GM18526 (cell line): ENCODE data around the gene ARHGAP10.

ENCODE experiments used
- POLR2A ChIP-seq: IDR thresholded peaks from 3 replicates; pipeline ENCODE4 v1.6.1; 2011; ENCODE audit not compliant: insufficient read length; ENCODE audit errors: extremely low read depth

Gene ARHGAP10

DNA sequence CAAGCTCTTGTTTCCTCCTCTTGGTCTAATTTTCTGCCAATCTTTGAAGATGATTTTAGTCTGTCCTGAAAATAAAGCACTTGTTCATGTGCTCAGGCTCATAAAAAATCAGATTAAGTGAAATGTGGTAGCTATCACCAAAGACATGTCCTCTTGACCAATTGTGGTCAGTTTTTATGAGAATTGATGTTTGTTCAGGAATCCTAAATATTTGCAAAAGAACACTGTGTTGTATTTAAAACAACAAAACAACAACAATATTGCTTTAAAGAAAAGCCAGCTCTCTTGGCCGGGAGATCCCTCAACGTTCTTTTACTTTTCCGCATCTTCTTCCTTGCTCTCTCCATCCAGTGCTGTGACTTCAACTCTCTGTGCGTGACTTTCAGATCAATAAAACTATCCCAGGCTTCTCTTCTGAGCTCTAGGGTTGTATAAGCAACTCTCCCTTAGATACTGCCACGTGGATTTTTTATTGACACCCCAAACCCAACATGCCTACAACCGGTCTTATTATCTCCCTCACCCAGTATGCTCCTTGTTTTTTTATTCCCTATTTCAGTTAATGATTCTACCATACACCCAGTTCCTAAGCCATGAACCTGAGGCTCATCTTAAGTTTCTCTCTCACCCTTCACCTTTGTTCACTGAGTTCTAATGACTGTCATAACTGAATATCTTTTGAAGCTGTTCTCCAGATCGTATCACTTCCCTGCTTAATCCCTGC, 309.9 kb downstream of the ARHGAP10 start:
- no peak for TF ChIP-seq POLR2A

DNA sequence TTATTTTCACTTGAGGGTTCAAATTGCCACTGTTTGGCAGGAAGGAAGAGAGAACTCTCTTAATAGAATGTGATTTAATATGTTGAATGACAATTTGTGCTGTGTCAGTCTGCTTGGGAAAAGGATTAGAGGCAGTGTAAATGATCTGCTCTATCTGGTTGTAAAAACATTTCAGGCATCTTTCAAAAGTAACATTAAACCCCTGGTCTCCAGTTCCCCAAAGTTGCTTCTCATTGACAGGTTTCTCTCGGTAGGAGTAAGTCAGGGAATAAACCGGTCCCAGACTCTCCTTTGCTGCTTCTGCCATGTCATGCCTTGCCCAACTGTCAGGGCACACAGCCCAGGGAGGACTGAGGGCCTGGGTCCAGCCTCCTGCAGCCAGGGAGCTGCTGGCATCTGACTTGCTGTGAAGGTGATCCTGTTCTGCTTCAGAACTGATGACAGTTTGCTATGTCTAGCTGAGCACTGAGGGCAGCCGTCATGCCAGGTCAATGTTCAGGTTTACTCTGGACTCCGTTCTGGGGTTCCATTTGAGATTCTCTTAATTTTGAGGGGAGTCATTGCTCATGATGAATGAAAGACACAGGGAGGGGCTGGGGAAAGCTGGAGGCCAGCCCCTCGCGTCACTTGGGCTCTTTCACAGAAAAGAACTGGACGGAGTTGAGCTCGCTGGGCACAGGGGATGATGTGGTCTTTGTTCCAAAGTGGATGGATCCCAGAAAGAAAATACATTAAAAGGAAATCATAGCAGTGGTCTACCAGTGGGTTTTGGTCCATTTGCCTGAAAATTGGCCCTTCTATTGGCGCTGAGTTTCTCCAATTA, 312.4 kb downstream of the ARHGAP10 start:
- TF ChIP-seq POLR2A = no peak

DNA sequence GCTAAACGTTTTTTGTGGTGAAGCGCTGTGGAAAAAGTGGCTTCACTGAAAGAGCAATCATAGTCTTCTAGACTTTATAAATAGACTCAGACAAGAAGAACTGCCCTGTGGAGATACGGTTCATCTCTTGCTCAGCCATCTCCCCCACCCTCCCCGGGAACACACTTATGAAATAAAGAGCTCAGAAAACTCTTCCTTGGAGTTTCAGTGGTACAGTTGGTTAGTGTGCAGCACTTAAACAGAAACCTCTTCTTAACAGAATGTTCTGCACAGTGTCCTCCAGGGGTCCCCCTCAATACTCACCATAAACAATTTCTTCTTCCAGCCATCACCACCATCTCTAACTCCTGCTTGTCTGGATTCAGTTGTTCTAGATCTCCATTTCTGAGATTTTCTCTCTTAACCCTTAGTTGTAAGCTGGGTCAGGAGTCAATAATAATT, 313.0 kb downstream of the ARHGAP10 start:
- TF ChIP-seq POLR2A = no peak

DNA sequence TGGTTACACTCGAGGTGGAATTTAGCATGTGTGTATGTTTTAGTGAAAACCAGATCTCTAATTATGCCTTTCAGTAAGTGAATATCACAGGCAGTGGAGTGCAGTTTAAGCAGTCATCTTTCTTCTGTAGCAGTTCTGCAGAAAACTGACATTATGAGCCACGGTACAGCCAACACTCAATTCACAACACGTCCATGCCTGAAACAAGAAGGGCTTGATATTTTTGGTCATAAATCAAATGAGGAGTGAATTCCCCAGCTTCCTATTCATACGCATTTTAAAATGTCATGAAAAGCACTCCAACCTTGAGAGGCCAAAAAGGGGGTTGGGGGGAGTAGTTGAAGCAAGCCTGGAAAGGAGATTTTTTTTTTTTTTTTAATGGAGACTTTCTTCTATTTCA, 316.7 kb downstream of the ARHGAP10 start:
- no peak for TF ChIP-seq POLR2A

DNA sequence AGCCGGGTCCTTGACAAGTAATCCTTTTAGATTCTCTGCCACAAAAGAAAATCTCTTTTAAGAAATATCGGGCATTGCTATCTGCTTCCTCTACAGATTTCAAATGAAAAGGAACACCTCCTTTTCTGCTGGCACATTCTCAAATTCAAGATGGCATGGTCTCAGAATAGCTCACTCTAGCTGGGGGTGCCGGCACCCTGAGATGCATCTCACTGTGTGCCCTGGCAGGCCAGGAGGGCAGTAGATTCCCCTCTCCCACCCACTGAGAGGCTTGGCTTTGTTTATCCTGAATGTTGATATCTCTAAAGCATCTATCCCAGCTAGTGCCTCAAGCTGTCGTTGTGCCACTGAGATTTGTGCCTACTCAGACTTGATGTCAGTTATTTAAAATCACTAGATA, 319.5 kb downstream of the ARHGAP10 start:
- no peak for TF ChIP-seq POLR2A

DNA sequence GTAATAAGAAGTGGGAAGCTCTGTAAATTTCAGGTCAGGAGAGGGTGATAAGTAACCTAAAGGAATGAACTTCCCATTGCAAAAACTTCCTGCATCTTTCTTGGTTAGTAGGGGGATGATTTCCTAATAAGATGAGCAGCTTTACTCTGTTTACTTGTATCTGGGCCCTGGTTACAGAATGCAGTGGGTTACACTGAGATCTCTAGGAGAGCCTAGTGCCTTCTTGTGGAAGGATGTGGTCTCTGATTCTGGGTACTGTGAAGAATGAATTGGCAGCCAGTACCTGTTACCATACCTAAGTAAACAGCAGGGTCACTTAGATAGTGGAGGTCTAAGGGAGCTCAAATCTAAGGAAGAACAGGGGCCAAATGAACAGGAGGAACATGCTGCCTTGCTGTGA, 320.6 kb downstream of the ARHGAP10 start:
- no peak for TF ChIP-seq POLR2A

DNA sequence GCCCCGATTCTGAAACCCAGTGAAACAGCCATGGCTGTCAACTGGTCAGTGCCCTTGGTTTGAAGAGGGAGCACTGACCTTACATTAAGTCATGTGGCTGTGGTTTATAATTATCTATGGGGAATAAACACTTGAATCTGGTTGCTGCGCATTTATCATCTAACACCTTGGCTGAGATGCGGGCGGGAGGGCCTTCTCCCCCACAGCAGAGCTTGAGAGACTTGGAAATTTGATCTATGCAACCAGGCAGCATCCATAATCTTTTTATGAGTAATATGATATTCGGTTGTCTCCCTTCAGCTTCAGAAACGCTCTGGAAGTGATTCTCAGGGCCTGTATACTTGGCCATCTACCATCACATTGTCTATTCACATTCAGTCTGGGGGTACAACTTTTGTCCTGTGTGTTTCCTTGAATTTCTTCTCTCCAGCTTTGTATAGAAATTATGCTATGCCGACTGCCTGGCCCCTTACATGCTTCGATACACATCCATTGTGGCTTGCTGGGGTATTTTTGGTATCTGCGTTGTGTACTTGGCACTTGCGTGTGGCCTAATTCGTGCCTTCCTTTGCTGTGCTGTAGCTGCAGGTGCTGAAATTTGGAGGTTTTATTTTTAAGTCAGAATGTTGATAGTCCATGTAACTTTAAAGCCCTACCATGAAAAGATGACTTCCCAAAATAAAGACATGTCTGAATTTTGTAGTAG, 321.6 kb downstream of the ARHGAP10 start:
- no peak for TF ChIP-seq POLR2A

DNA sequence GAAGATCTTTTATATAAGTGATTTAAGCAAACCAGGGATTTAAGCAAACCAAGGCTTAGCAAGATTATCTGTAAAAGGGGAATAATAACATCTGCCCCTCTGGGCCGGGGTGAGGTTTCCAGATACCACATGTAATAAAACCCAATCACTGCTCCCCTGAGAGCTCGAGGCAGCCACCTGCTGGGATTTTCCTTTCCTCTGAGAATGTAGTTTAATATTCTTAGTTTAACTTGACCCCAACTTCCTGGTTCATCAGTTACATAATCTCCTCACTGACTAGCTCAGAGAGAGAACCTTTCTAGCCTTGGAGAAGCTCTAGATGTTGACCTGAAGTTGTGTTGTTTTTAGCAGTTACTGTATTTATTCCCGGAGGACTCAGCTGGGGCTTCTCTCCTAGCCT, 322.4 kb downstream of the ARHGAP10 start:
- TF ChIP-seq POLR2A = no peak

DNA sequence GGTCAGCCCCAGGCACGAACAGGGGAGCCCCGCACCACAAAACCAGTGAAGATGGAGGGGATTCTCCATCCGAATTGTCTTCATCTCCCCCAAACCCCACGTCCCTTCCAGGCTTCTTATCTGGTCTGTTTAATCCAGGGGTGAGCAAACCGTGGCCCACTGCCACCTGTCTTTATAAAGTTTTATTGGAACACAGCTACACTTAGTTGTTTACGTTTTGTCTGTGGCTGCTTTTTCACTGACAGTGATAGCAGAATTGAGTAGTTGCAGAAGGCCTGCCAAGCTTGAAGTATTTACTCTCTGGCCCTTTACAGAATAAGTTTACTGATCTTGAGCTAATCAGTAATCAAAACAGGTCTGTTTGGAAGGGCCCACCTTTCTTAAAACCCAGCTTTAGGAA, 324.0 kb downstream of the ARHGAP10 start:
- no peak for TF ChIP-seq POLR2A

DNA sequence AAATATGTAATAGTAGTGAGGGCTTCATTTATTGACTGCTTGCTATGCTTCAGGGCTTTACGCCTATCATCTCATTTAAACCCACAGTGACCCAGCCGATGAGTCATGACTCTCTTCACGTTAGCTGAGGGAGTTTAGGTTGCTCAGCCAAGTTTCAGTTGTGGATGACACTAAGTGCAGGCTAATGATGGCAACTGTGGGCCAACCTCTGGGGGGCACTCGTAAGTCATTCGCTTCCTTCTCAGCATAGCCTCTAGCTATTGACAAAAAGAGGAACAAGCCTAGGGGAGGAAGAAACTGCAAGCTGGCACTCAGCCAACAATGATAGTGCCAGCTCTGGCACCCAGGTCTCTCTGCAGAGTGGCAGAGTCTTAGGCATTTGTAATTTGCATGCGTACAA, 325.0 kb downstream of the ARHGAP10 start:
- TF ChIP-seq POLR2A = no peak

DNA sequence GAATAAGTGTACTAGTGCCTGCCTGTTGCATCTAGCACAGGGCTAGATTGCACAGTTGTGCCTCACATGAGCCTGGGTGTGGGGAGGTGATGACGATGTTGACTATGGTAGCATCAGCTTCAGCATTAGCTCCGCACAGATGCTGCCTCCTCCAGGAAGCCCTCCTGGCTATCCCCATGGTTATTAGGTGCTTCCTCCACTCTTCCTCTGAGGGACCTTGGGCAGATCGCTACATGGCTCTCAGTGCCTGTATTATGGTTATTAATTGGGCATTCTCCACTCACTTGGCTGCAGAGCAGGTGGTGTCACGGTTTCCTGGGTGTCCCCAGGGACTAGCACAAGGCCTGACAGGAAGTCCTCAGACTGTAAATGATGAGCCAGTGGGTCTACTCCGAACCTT, 325.6 kb downstream of the ARHGAP10 start:
- TF ChIP-seq POLR2A = no peak

DNA sequence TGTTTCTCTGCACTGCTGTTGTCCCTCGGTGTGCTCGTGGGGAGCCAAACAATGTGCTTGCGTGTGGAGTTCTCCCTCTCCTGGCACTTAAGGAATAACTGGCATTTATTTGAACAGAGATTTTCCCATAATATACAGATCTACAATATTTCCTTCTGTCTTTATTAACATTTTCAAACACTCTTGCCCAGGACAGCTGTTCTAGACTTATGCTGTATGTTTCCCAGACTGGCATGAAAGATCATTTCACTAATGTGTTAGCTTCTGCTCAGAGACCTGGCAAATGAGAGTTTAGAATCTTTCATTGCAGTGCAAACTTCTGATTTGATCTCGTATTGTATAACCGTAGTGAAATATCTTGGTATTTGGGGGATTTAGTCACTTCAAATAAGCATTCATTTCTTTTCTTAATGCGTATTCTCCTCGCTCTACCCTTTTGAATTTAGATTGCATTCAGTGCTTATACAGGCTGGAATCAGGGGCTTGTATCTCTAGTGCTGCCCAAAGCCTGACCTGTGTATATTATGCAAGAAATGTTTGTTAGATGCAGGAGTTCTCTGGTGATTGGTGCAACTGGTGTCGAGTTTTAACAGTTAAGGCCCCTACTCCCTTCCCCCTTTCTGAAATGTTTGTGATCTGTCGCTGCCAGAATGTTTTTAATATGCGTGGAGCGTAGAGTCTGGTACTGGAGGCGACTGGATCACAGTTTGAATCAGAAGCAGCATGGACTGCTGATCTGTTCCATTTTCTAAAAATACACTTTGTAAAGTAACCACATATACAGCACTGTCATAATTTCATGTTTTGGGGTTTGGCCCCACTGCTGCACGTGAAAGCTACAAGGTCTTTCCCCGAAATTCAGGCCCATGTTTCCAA, 326.3 kb downstream of the ARHGAP10 start:
- no peak for TF ChIP-seq POLR2A

DNA sequence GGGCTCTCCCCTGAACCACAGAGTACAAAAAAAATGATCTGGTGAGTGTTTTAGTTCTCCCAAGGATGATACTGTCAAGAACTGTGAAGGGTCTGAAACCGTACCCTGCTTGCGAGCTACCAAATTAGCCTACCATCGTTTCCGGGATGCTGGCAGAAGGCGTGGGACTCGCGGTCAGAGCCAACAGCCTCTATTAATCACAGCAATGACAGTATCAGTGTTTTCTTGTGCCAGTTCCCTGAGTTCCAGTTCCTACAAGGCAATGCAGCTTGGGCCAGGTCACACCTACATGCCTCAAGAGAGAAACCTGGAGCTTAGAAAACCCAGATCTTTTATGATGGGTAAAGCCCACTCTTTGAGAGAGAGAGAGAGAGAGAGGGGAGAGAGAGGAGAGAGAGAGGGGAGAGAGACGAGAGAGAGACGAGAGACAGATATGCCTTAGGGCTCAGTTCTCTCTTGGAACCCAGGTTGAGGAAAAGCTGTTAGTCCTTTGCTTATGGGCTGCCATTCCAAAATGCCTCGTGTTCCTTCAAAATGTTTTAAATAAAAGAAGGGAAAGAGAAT, 327.8 kb downstream of the ARHGAP10 start:
- no peak for TF ChIP-seq POLR2A

DNA sequence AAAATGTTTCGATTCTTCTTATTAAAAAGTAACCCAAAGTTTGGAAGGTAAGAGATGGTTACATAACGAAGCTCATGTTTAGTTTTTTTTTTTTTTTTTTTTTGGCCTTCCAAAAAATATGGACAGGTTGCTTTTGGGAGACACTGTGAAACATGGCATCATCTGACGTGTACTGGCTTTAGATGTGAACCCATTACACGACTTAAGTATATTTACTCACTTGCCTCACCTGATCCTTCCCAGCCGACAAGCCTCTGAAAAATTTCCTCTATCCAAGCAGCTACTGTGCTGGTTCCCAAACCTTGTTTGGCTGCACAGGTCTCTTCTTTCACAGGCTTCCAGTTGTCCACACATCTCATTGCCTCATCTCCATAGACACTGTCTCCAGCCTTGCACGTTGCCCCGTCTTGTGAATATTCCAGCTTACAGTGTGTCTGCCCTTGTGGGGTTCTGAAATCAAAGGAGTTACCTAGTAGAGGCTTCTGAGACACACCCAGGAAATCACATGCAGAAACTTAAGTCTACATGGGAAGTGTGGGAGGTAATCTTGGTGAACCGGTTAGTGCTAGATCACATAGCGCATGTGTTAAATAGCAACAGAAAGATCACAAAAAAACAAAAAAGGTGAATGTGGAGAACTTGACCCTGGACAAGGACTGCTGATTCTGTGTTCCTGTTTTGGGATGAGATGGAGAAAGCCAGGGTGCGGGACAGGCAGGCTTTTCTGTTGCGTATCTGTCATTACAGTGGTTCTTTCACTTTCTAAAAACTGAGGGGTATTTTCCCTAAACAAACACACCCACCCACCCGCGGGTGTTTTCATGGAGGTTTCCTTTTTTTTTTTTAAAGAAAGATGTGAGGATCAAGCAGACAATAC, 328.6 kb downstream of the ARHGAP10 start:
- TF ChIP-seq POLR2A = no peak

DNA sequence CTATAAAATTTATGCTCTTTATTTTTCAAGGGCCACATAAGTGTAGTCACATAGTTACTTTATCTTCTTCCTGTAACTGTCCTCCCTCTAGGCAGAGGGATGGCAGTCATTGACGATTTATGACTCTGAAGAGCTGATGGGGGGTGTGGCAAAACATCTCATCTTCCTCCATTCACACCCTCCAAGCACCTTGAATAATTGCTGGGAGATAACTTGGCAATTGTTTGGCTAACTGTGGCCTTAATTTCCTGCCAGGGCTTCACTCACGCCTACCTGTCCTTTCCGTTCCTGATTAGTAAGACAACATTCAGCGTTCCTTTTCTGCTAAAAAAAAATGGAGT, 329.2 kb downstream of the ARHGAP10 start:
- no peak for TF ChIP-seq POLR2A
